ENCODE data around the gene DYNC1H1.

Gene DYNC1H1
- 518 to 1,252 (median 786) reads per million in 9 experiments for total RNA-seq

DNA sequence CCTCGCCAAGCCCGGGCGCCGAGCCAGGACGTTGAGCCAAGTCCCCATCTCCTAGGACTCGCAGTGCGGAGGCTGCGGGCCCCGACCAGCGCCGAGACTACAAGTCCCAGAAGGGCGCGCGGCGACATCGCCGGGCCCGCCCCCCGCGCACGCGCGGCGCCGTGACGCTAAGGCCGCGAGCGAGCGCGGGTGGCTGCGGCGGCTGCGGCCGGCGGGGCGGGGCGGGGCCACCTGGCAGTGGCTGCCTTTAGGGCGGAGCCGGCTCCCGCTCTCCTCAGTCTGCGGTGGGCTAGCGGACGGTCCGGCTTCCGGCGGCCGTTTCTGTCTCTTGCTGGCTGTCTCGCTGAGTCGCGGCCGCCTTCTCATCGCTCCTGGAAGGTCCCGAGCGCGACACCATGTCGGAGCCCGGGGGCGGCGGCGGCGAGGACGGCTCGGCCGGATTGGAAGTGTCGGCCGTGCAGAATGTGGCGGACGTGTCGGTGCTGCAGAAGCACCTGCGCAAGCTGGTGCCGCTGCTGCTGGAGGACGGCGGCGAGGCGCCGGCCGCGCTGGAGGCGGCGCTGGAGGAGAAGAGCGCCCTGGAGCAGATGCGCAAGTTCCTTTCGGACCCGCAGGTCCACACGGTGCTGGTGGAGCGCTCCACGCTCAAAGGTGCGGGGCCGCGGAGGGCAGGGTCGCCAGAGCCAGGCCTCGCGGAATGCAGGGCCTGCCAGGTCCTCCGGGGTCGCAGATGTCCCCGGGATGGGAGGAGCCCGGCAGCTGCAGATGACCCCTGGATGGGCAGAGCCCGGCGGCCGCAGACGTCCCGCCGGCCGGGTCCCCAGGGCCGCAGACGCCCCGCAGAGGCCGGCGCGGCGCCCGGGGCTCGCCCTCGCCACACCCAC lies at the start of gene DYNC1H1:
TSS of gene DYNC1H1 (plus strand) at position 277 of the 884 bp plus-strand sequence. CDS start at position 396, 119 bp downstream.
- no peaks in the 10 kb centered on the region for H3K9me3 Mint-ChIP-seq
- peak within 1 kb of the TSS; percentile 90 to 95 for H3K27ac Mint-ChIP-seq
- ATAC-seq (replicated peaks) (peak; percentile 81), DNase-seq (peak; percentile 83 to 88 (median 83))
- H3K36me3 Mint-ChIP-seq (ENCODE audit: insufficient read depth), result peaks cover 14% of the 10 kb centered on the region
- peak within 1 kb of the TSS; percentile 88 to 89 for H3K4me3 Mint-ChIP-seq
- H3K4me1 Mint-ChIP-seq (ENCODE audit: low read depth in 2 of 2), result peaks cover 26 to 46% of the 10 kb centered on the region in 2 donors
- H3K27me3 Mint-ChIP-seq, result no peaks in the 10 kb centered on the region

DNA sequence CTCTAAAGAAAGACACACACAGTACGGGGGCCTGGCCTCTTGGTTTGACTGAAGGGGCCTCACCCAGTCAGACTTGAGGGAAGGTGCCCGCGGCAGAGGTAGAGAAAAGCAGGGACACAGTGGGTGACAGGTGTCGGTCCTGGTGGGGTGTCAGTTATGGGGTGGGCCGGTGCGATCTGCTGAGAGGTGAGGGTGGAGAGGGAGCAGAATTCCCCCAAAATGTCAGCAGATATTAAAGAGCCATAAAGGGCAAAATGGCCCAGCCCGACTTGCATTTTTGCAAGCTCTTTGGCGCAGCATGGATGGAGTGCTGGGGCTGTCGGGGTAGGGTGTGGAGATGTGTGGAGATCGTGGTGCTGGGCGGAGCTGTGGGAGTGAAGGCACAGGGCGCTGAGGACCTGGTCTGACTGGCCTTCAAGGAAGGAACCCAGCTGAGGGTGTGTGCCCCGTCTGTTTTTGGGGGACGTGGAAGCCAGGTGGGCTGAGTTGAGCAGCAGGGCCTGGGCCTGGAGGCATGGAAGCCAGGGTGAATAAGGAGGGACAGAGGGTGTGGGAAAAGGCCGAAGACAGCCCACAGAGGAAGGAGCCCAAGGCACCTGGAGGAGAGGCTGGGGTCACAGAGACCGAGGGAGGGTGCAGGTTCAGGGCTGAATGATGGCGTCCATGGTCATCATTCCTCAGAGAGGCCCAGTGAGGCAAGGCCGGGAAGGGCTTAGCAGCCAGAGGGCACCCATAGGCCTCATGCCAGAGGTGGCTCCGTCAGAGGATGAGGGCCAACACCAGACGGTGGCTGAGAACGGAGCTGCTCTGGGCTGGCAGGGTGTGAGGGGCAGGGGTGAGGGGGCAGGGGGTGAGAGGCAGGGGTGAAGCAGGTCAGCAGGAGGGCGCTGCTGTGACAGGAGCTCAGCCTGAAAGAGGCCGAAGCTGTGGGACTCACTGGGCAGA lies 48.2 kb upstream of the DYNC1H1 start:
- Mint-ChIP-seq H3K27me3 (no peaks in the 10 kb centered on the region), H3K27ac (peak overlapping the region; percentile 95 to 96), H3K4me1 (ENCODE audit: low read depth in 2 of 2) (peaks cover 6 to 7% of the 10 kb centered on the region in 2 donors), H3K4me3 (no peak overlapping the region), H3K9me3 (no peaks in the 10 kb centered on the region), H3K36me3 (ENCODE audit: insufficient read depth) (peaks cover 59% of the 10 kb centered on the region)
- ATAC-seq (replicated peaks) (no peak), DNase-seq (no peak)

DNA sequence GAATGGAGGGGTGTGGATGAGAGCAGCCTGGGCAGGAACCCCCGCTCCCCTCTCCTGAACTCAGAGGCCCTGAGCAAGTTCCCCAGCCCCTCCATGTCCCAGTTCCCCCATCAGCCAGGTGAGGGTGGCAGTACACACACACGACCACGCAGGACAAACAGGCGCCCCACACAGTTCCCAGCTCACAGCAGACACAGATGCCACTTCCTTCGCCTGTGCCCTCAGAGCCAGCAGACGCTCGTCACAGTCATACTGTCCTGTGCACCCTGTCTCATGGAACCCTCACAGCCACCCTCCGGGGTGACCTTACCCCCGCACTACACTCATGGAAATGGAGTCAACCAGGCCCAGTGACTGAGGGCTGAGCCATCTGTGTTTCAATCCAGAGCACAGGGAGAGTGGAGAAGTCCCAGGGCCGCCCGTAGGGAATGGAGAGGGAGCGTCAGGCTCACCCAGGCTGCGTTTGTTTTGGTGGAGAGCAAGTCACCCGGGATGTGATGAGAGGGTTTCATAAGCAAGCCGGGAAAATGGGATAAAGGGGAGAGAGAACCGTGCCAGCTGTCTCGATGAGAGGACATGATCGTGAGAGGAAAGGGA lies 47.5 kb upstream of the DYNC1H1 start:
- Mint-ChIP-seq H3K27ac (peak overlapping the region; percentile 87 to 95), H3K4me1 (ENCODE audit: low read depth in 2 of 2) (peaks cover 6 to 7% of the 10 kb centered on the region in 2 donors)

DNA sequence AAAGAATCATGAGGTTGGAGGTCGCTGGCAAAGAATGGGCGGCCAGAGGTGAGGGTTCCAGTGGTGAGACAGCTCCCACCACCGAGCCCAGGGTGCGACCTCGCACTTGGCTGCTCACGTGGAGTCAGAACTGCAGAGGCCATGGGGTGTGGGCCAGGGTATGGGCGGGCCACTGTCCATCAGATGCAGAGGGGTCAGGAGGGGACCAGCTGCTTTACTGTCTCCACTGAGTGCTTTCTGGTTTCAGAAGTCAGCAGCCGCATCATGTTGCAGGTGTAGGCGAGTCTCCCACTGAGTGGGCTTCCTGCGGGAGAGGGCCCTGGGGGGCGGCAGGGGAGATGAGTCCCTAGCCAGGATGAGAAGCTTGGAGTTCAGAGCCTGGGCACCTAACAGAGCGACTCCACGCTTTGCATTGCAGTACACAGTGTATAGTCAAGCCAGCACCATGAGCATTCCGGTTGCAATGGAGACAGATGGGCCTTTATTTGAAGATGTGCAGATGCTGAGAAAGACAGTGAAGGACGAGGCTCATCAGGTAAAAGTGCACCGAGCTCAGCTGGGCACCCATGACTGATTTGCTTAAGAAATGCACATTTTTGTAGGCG lies 46.9 kb upstream of the DYNC1H1 start:
- H3K9me3 Mint-ChIP-seq, result no peaks in the 10 kb centered on the region

More for the DNA sequence above, 47.5 kb upstream of the DYNC1H1 start:
- no peak for ATAC-seq (replicated peaks)
- no peak for DNase-seq
- Mint-ChIP-seq H3K27me3 (no peaks in the 10 kb centered on the region), H3K4me3 (no peak overlapping the region), H3K9me3 (no peaks in the 10 kb centered on the region), H3K36me3 (ENCODE audit: insufficient read depth) (peaks cover 59% of the 10 kb centered on the region)

DNA sequence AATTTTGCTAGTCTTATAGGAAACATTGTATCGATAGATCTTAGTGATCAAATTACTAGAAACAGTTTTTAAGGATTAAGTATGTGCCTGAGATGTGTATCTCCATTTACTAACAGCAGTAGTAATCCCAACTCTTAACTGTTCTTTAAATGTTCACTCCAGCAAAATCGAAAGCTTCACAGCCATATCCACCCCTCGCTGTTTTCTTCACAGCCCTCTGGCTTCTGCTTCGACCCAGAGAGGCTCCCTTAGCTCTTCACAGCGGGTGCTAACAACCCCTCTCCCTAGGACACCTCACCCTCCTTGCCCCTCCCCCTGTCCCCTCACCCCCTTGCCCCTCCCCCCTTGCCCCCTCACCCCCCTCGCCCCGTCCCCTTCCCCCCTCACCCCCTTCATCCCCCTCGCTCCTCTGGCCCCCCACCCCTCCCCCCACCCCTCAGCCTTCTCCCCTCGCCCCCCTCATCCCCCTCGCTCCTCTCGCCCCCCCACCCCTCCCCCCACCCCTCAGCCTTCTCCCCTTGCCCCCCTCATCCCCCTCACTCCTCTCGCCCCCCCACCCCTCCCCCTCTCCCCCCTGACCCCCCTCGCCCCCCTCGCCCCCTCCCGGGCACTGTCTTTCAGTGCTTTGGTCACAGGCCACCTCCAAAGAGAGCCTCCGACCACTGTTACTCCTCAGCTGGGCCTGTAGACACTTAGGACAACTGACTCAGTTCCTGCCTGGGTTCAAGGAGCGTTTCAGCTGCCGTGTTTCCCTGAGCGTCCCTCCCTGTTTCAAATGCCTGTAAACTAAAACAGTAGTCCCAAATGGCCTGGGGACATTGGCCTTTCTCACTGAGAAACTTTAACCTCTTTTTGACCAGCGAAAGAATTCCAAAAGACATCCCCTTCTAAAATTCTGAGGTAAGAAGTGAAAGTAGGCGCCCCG lies 46.0 kb upstream of the DYNC1H1 start:
- ATAC-seq (replicated peaks), result no peak
- DNase-seq, result no peak
- Mint-ChIP-seq H3K4me1 (ENCODE audit: low read depth in 2 of 2) (peaks cover 7% of the 10 kb centered on the region in 2 donors), H3K4me3 (no peak overlapping the region), H3K36me3 (ENCODE audit: insufficient read depth) (peaks cover 58% of the 10 kb centered on the region), H3K9me3 (no peaks in the 10 kb centered on the region), H3K27me3 (no peaks in the 10 kb centered on the region), H3K27ac (peak overlapping the region in 1 of 2 donors; percentile 85)

More for the DNA sequence above, 46.9 kb upstream of the DYNC1H1 start:
- Mint-ChIP-seq H3K4me1 (ENCODE audit: low read depth in 2 of 2) (peaks cover 6 to 7% of the 10 kb centered on the region in 2 donors), H3K27ac (peak overlapping the region; percentile 87 to 95), H3K36me3 (ENCODE audit: insufficient read depth) (peaks cover 58% of the 10 kb centered on the region), H3K27me3 (no peaks in the 10 kb centered on the region), H3K4me3 (no peak overlapping the region)
- no peak for DNase-seq
- ATAC-seq (replicated peaks), result no peak

DNA sequence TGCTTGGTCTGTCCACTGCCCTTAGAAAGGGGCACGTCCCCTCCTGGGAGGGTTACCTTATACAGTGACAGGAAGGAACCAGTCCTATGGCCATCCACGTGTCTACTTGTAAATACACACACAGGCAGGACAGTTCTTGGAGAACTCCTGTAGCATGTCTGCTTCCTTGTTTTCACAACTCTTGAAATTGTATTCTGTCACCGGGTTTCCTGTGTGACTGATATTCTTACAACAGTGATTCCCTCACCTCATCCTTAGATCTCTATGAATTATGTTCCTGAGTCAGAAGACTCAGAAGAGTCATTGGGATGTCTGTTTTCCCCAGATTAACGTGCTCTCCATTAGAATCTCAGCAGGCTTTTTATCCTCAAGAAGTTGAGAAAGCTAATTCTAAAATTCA lies 44.1 kb upstream of the DYNC1H1 start:
- no peak for DNase-seq

DNA sequence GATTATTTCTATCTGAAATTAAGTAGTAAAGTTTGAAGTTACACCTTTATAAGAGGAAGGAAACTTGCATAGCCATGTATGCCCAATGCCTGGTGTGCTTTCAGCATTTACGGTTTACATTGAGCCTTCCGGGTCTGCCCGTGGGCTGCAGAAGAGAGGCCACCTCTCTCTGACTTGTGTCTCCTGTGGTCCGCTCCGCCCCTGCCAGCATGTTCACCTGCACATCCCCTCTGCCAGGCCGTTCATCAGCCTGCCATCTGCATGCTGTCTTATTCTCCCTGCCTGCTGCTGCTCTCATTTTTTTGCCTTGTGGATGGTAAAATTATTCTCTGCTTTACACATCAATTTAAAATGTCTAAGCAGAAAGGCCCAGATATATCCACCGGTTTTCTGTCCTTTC lies 41.5 kb upstream of the DYNC1H1 start:
- peaks cover 63% of the 10 kb centered on the region for H3K36me3 Mint-ChIP-seq (ENCODE audit: insufficient read depth)
- DNase-seq, result no peak
- H3K27me3 Mint-ChIP-seq, result no peaks in the 10 kb centered on the region
- no peaks in the 10 kb centered on the region for H3K9me3 Mint-ChIP-seq
- H3K4me3 Mint-ChIP-seq, result no peak overlapping the region
- peaks cover 0 to 2% of the 10 kb centered on the region in 2 donors for H3K4me1 Mint-ChIP-seq (ENCODE audit: low read depth in 2 of 2)
- H3K27ac Mint-ChIP-seq, result no peak overlapping the region
- ATAC-seq (replicated peaks), result no peak

More for the DNA sequence above, 44.1 kb upstream of the DYNC1H1 start:
- no peak for ATAC-seq (replicated peaks)
- Mint-ChIP-seq H3K9me3 (no peaks in the 10 kb centered on the region), H3K36me3 (ENCODE audit: insufficient read depth) (peaks cover 54% of the 10 kb centered on the region), H3K4me3 (no peak overlapping the region), H3K4me1 (ENCODE audit: low read depth in 2 of 2) (peaks cover 6 to 7% of the 10 kb centered on the region in 2 donors), H3K27me3 (no peaks in the 10 kb centered on the region), H3K27ac (peak overlapping the region in 1 of 2 donors; percentile 57)

DNA sequence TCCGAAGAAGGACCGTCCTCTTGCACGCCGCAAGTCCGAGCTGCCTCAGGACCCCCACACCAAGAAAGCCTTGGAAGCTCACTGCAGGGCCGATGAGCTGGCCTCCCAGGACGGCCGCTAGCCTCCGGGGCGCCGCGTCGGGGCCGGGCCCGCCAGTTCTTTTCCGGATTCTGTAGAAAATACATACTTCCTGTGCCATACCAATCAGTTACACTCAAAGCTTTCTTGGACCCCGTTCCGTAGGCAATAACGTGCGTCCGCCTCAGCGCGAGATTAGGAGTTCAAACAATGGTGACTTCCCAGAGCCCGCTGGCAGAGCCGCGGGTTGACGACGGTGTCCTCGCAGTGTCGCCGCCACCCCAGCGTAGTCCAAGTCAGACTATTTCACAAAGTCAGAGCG lies 39.2 kb upstream of the DYNC1H1 start:
- ATAC-seq (replicated peaks) (no peak), DNase-seq (no peak)
- Mint-ChIP-seq H3K36me3 (ENCODE audit: insufficient read depth) (peaks cover 70% of the 10 kb centered on the region), H3K9me3 (no peaks in the 10 kb centered on the region), H3K4me3 (no peak overlapping the region), H3K4me1 (ENCODE audit: low read depth in 2 of 2) (peaks cover 0 to 2% of the 10 kb centered on the region in 2 donors), H3K27ac (no peak overlapping the region), H3K27me3 (no peaks in the 10 kb centered on the region)

DNA sequence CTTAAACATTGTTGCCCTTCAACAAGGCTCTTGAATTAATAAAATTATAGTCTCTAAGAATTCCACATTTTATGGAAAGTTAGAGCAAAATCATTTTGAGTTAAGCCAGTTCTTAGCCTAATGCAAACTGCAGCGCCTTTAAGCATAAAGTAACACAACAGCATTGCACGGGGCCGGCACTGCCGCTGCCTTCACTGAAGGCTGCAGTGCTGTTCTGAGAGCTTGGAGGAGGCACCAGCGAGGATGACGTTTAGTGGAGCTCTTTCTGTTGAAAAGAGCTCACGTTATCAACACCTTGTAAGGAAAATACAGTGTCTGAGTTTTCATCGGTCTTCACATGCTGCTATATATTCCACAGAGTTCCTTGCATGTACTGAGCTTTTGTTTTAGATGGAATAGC lies 38.3 kb upstream of the DYNC1H1 start:
- no peak overlapping the region for H3K4me3 Mint-ChIP-seq
- DNase-seq (no peak), ATAC-seq (replicated peaks) (no peak)
- H3K9me3 Mint-ChIP-seq, result no peaks in the 10 kb centered on the region
- H3K4me1 Mint-ChIP-seq (ENCODE audit: low read depth in 2 of 2), result peaks cover 0 to 2% of the 10 kb centered on the region in 2 donors
- H3K27me3 Mint-ChIP-seq, result no peaks in the 10 kb centered on the region
- peaks cover 61% of the 10 kb centered on the region for H3K36me3 Mint-ChIP-seq (ENCODE audit: insufficient read depth)
- H3K27ac Mint-ChIP-seq, result no peak overlapping the region

DNA sequence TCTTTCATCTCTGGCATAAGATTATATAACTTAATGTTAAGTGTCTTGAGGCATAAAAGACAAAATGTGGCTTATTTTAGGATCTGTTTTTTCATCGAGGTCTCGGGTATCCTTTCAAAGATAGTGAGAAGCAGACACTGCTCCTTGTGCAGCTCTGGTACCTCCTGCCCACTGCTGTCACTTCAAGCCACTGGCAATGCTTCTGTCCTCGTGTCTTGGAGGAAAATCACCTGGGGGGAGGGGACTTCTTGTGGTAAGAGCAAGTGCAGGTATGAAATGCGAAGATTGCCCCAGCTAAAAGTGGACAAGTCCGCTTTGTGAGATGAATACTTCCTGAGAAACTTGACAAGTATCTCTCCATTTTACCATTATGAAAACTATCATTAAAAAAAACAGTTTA lies 37.8 kb upstream of the DYNC1H1 start:
- Mint-ChIP-seq H3K27me3 (no peaks in the 10 kb centered on the region), H3K36me3 (ENCODE audit: insufficient read depth) (peaks cover 55% of the 10 kb centered on the region), H3K27ac (peak overlapping the region; percentile 2 to 65), H3K4me1 (ENCODE audit: low read depth in 2 of 2) (peaks cover 0 to 2% of the 10 kb centered on the region in 2 donors), H3K9me3 (no peaks in the 10 kb centered on the region), H3K4me3 (no peak overlapping the region)
- ATAC-seq (replicated peaks), result no peak
- DNase-seq, result no peak

DNA sequence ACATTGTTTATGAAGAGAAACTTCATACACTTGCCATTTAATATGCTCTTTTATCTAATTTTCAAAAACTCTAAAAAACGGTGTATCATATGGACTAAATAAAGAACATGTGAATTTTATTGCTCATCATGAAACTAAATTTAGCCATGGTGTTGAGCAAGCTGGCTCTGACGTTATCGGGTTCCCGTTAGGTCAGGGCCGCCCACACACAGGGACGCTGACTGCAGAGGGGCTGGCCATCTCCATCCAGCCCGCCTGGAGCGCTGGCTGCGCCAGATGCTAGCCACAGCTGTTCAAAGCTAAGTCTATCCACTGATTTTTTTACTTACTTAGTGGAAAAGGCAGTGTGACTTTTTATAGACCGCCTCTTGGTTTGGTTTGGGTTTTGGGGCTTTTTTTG lies 36.5 kb upstream of the DYNC1H1 start:
- no peak for DNase-seq
- H3K27me3 Mint-ChIP-seq, result no peaks in the 10 kb centered on the region
- no peaks in the 10 kb centered on the region for H3K9me3 Mint-ChIP-seq
- H3K4me3 Mint-ChIP-seq, result no peak overlapping the region
- H3K4me1 Mint-ChIP-seq (ENCODE audit: low read depth in 2 of 2), result peaks cover 0 to 2% of the 10 kb centered on the region in 2 donors
- peak overlapping the region in 1 of 2 donors; percentile 85 for H3K27ac Mint-ChIP-seq
- peaks cover 44% of the 10 kb centered on the region for H3K36me3 Mint-ChIP-seq (ENCODE audit: insufficient read depth)
- no peak for ATAC-seq (replicated peaks)

DNA sequence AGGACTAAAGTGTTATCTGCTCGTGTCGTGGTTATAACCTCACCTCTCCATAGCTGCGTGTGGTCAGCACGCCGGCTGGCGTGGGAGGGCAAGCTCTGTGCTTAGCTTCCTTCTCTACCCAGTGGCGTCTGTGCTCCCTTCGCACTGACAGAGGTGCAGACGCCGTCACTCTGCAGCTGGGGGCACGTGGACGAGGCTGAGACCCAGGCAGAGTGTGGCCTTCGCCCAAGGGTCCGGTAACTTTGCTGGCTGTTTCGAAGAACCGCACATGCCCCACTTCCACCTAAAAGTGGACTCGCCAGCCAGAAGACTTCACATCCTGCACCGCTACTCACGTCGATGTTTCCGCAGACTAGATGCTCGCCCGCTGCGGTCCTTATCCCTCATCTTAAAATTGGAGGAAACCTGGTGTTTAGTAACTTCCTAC lies 35.9 kb upstream of the DYNC1H1 start:
- no peak for ATAC-seq (replicated peaks)
- H3K4me1 Mint-ChIP-seq (ENCODE audit: low read depth in 2 of 2), result no peaks in the 10 kb centered on the region

More for the DNA sequence above, 35.9 kb upstream of the DYNC1H1 start:
- Mint-ChIP-seq H3K36me3 (ENCODE audit: insufficient read depth) (peaks cover 39% of the 10 kb centered on the region), H3K27ac (peak overlapping the region in 1 of 2 donors; percentile 85), H3K9me3 (no peaks in the 10 kb centered on the region), H3K27me3 (no peaks in the 10 kb centered on the region), H3K4me3 (no peak overlapping the region)
- DNase-seq, result no peak
